Measurements from ENCODE around the gene ADRB2. TPM values are rescaled to one million over a fixed set of nuclear protein-coding genes. Genes with fewer than 3 reads are reported as not detected.

ADRB2 gene
- 2.2 and 4.3 TPM in 2 replicates for total RNA-seq

DNA sequence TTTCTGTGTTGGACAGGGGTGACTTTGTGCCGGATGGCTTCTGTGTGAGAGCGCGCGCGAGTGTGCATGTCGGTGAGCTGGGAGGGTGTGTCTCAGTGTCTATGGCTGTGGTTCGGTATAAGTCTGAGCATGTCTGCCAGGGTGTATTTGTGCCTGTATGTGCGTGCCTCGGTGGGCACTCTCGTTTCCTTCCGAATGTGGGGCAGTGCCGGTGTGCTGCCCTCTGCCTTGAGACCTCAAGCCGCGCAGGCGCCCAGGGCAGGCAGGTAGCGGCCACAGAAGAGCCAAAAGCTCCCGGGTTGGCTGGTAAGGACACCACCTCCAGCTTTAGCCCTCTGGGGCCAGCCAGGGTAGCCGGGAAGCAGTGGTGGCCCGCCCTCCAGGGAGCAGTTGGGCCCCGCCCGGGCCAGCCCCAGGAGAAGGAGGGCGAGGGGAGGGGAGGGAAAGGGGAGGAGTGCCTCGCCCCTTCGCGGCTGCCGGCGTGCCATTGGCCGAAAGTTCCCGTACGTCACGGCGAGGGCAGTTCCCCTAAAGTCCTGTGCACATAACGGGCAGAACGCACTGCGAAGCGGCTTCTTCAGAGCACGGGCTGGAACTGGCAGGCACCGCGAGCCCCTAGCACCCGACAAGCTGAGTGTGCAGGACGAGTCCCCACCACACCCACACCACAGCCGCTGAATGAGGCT lies at the start of gene ADRB2:
Gene ADRB2, plus strand, starts transcription at position 559 of the 686 bp plus-strand sequence. CDS start 221 bp downstream, outside the sequence.

Other genes starting within 250 kb of the ADRB2 start
- not detected in 2 replicates for gene HTR4, start 172.1 kb upstream of the ADRB2 start, total RNA-seq
- 13.7 and 29.6 TPM in 2 replicates for gene SH3TC2, start 236.5 kb downstream of the ADRB2 start, total RNA-seq

Data from placental epithelial cell (primary cell).